ENCODE measurements around the gene ZNF253.

DNA sequence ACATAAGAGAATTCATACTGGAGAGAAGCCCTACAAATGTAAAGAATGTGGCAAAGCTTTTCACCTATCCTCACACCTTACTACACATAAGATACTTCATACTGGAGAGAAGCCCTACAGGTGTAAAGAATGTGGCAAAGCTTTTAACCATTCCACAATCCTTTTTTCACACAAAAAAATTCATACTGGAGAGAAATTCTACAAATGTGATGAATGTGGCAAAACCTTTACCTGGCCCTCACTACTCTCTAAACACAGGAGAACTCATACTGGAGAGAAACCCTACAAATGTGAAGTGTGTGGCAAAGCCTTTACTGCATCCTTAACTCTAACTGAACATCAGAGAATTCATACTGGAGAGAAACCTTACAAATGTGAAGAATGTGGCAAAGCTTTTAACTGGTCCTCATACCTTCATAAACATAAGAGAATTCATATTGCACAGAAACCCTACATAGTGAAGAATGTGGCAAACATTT lies 30.1 kb upstream of the ZNF253 start:
- TF ChIP-seq, protein P1, sequence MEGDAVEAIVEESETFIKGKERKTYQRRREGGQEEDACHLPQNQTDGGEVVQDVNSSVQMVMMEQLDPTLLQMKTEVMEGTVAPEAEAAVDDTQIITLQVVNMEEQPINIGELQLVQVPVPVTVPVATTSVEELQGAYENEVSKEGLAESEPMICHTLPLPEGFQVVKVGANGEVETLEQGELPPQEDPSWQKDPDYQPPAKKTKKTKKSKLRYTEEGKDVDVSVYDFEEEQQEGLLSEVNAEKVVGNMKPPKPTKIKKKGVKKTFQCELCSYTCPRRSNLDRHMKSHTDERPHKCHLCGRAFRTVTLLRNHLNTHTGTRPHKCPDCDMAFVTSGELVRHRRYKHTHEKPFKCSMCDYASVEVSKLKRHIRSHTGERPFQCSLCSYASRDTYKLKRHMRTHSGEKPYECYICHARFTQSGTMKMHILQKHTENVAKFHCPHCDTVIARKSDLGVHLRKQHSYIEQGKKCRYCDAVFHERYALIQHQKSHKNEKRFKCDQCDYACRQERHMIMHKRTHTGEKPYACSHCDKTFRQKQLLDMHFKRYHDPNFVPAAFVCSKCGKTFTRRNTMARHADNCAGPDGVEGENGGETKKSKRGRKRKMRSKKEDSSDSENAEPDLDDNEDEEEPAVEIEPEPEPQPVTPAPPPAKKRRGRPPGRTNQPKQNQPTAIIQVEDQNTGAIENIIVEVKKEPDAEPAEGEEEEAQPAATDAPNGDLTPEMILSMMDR (IDR thresholded peaks at IDR 0.05; ENCODE audit: low read depth, low read length): no peak
- TF ChIP-seq EZH2phosphoT487 (IDR thresholded peaks at IDR 0.05; ENCODE audit: low read depth): no peak

All from OCI-LY3 (cell line).